HL-60 (cell line): Measurements from ENCODE around the gene KIAA0825.
"Not testable (repeated sequence)": the region's sequence is repeated elsewhere in the genome, so short reads cannot be mapped to it uniquely, and the experiment has no call there.

Experiments
- DNase-seq, 2 experiments: peaks; one replicate each; pipeline ENCODE4 v3.0.0-alpha.2; 2010 to 2020; ENCODE audit warnings: low read depth in 1 of 2, low spot score in 1 of 2
- H3K27ac ChIP-seq: fragments of 250-450 bp; sonication (Bioruptor Pico); replicated peaks from 2 replicates; pipeline ENCODE4 v1.5.1; 2020; ENCODE audit warnings: mild to moderate bottlenecking, moderate library complexity
- H3K27me3 ChIP-seq: fragments of 250-450 bp; sonication (Bioruptor Pico); 2 replicates; pipeline ENCODE4 v1.5.1; 2021; ENCODE audit warnings: mild to moderate bottlenecking, moderate library complexity; ENCODE audit not compliant: insufficient read depth, poor library complexity, severe bottlenecking
- H3K4me3 ChIP-seq: replicated peaks from 2 replicates; pipeline ENCODE4 v1.5.1; 2011; ENCODE audit warnings: mild to moderate bottlenecking, control low read depth, low read length; ENCODE audit not compliant: insufficient read depth
- GABPA ChIP-seq: IDR thresholded peaks from 2 replicates; pipeline ENCODE4 v1.6.1; 2012; ENCODE audit warnings: low read depth
- POLR2AphosphoS5 ChIP-seq: IDR thresholded peaks from 2 replicates; pipeline ENCODE4 v1.6.1; 2012; ENCODE audit warnings: low read depth
- REST ChIP-seq: IDR thresholded peaks from 2 replicates; pipeline ENCODE4 v1.6.1; 2012; ENCODE audit warnings: low read depth; ENCODE audit not compliant: insufficient replicate concordance
- SPI1 ChIP-seq: IDR thresholded peaks from 2 replicates; pipeline ENCODE4 v1.6.1; 2012; ENCODE audit warnings: low read depth, mild to moderate bottlenecking, borderline replicate concordance
- TF ChIP-seq, protein P1 (sequence below): IDR thresholded peaks from one replicate; pipeline ENCODE4 v1.5.1; 2011; ENCODE audit warnings: low read length, control low read depth, inconsistent platforms; ENCODE audit not compliant: insufficient read depth

KIAA0825 gene

GRCh38 chr5:94154672-94155071 lies 463.7 kb downstream of the KIAA0825 start:
- no peak overlapping the region for H3K4me3 ChIP-seq
- H3K27me3 ChIP-seq: no peaks in the 10 kb centered on the region
- TF ChIP-seq GABPA (no peak), POLR2AphosphoS5 (no peak), REST (no peak), SPI1 (no peak)
- TF ChIP-seq, protein P1, sequence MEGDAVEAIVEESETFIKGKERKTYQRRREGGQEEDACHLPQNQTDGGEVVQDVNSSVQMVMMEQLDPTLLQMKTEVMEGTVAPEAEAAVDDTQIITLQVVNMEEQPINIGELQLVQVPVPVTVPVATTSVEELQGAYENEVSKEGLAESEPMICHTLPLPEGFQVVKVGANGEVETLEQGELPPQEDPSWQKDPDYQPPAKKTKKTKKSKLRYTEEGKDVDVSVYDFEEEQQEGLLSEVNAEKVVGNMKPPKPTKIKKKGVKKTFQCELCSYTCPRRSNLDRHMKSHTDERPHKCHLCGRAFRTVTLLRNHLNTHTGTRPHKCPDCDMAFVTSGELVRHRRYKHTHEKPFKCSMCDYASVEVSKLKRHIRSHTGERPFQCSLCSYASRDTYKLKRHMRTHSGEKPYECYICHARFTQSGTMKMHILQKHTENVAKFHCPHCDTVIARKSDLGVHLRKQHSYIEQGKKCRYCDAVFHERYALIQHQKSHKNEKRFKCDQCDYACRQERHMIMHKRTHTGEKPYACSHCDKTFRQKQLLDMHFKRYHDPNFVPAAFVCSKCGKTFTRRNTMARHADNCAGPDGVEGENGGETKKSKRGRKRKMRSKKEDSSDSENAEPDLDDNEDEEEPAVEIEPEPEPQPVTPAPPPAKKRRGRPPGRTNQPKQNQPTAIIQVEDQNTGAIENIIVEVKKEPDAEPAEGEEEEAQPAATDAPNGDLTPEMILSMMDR: no peak
- H3K27ac ChIP-seq: no peak overlapping the region
- DNase-seq: no peak

DNA sequence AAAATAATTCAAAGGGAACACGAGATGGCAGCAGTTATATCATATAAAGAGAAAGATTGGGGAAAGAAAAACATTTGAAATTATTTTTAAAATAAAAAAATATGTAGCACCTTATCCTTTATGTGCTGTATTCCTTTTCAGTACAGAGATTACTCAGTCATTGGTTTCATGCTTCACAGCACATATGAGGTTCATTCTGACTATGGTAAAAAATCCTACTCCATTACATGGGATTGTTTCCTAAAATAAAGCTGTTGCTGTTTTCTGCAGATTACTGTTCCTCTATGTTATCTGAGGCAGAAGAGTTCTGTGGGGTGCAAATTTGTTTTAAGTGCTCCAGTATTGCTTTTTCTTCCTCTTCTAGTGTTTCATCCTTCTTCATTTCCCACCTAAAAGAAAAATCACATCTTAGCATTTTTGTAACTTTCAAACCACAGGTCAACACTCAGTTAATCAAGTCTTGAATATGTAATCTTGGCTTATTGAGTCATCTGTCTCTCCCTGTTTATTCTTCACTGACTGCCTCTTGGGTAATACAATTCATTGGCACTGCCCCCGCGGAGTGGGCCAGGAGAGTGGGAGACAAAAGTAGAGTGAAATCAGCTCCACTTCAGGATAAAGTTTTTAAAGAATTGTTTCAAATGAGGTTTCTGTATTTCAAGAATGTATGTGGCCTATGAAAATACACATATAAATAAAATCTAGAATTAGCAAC lies 464.5 kb downstream of the KIAA0825 start:
- no peaks in the 10 kb centered on the region for H3K27me3 ChIP-seq
- TF ChIP-seq GABPA (no peak), POLR2AphosphoS5 (no peak), REST (no peak), SPI1 (no peak)
- TF ChIP-seq, protein P1: no peak
- DNase-seq: no peak
- H3K27ac ChIP-seq: no peak overlapping the region
- H3K4me3 ChIP-seq: no peak overlapping the region

DNA sequence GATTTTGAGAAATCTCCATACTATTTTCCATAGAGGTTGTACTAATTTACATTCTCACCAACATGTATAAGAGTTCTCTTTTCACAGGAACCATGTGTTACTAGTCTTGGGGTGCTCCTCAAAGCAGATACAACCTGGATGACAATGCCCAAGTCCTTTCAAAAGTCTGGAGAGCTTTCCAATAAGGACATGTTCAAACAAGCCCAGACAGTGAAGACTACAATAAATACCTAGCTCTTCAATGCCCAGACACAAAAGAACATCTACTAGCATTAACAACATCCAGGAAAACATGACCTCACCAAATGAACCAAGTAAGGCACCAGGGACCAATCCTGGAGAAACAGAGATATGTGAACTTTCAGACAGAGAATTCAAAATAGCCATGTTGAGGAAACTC lies 474.8 kb downstream of the KIAA0825 start:
- H3K4me3 ChIP-seq, DNase-seq, H3K27ac ChIP-seq, H3K27me3 ChIP-seq: not testable (repeated sequence)

- Histone ChIP-seq H3K4me3 (no peak overlapping the region), H3K27ac (no peak overlapping the region), H3K27me3 (no peaks in the 10 kb centered on the region)
- no peak for DNase-seq
- TF ChIP-seq GABPA (no peak), SPI1 (no peak), REST (no peak), POLR2AphosphoS5 (no peak)
- TF ChIP-seq, protein P1: no peak
Observed at GRCh38 chr5:94140300-94140699, 478.1 kb downstream of the KIAA0825 start.
